ENCODE data around the gene KCNJ5.

DNA sequence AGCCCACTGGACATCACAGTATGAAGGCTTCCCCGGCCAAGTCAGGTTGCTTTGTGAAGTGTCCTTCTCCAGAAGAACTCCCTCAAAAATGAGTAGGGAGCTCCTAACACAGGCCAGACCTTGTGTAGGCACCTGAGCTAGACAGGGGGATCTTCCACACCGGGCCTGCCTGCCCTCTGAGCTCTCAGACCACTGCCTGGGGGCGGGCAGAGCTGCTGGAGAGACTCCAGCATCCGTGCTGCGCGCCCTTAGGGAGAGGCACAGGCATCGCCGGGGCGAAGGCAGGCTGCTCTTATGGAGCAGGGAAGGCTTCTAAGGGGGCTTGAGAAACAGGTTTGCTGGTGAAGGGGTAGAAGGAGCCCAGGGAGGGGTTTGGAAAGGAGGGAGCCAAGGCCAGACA, 4.4 kb downstream of the KCNJ5 start:
- TF ChIP-seq PHF8 (IDR thresholded peaks at IDR 0.05; ENCODE audit: borderline replicate concordance, low read depth): no peak
- TF ChIP-seq CTCF (IDR thresholded peaks at IDR 0.05): no peak
- TF ChIP-seq NR3C1 (IDR thresholded peaks at IDR 0.05): no peak
- no peak for TF ChIP-seq CHD2 (IDR thresholded peaks at IDR 0.05; ENCODE audit: low read length, partially characterized antibody)
- no peak for TF ChIP-seq KDM1A (IDR thresholded peaks at IDR 0.05; ENCODE audit: low read depth)
- TF ChIP-seq BHLHE40 (IDR thresholded peaks at IDR 0.05; ENCODE audit: low read depth, low read length): no peak

Measured in A549 (cell line).